Esophagus muscularis mucosa (tissue), 3 donors: ENCODE measurements around the gene TBC1D5.

ENCODE experiments used
- CTCF ChIP-seq, 3 experiments: fragments of 200-600 bp in 2 of 3; fragments of 450-650 bp in 1 of 3; sonication (generic) in 2 of 3; IDR thresholded peaks; one replicate each; pipeline ENCODE4 v1.5.1; 2017 to 2019; ENCODE audit warnings: antibody characterized with exemption in 3 of 3, mild to moderate bottlenecking in 2 of 3, moderate library complexity in 1 of 3
- POLR2AphosphoS5 ChIP-seq, 2 donors: sonication (generic); formaldehyde crosslinking; IDR thresholded peaks; one replicate each; pipeline ENCODE4 v1.6.1; 2017; ENCODE audit warnings: antibody characterized with exemption in 2 of 2

DNA sequence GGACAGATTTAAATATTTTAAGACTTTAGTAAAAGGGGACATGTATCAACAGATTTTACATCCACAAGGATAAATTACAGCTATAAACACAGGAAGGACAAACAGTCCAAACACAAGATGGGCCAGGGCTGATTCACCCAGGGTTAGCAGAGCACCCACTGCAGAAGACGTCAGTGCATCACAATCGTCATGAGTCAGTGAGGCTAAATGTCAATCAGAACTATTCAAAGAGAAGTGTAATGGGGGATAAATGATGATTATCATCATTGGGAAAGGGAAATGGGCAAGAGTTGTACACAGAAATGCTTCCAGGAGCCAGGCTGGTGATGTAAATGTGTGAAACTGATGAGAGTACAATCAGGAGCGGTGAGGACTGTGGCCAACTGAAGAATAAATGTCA lies 630.8 kb downstream of the TBC1D5 start:
- TF ChIP-seq POLR2AphosphoS5 (IDR thresholded peaks at IDR 0.05) = no peak
- TF ChIP-seq CTCF (IDR thresholded peaks at IDR 0.05) = no peak
